Esophagus squamous epithelium (tissue), 5 donors: Measurements from ENCODE around the gene FBXL7. TPM values are rescaled to one million over a fixed set of nuclear protein-coding genes. Genes with fewer than 3 reads are reported as not detected.

Source experiments
- DNase-seq: peaks from one replicate; lab custom pipeline; 2025; lab: John Stamatoyannopoulos, UW
- H3K27ac ChIP-seq, 4 donors: fragments of 200-600 bp; sonication (generic); one replicate each; pipeline ENCODE4 v1.5.1; 2016 to 2019; ENCODE audit warnings: mild to moderate bottlenecking in 1 of 4
- H3K27me3 ChIP-seq, 4 donors: fragments of 200-600 bp; sonication (generic); 1 replicate in 3 of 4; 2 replicates in 1 of 4; pipeline versions ENCODE4 v1.5.1 to v1.6.0; 2017 to 2021; ENCODE audit warnings: antibody characterized with exemption in 1 of 4
- H3K36me3 ChIP-seq, 3 donors: fragments of 200-600 bp; sonication (generic); one replicate each; pipeline ENCODE4 v1.5.1; 2016 to 2019
- H3K4me1 ChIP-seq, 3 donors: fragments of 200-600 bp; sonication (generic); one replicate each; pipeline ENCODE4 v1.5.1; 2017 to 2019
- H3K4me3 ChIP-seq, 4 donors: fragments of 200-600 bp; sonication (generic); 1 replicate in 3 of 4; 2 replicates in 1 of 4; pipeline ENCODE4 v1.5.1; 2016 to 2019; ENCODE audit warnings: mild to moderate bottlenecking in 2 of 4, moderate library complexity in 1 of 4
- H3K9me3 ChIP-seq, 3 donors: fragments of 200-600 bp; sonication (generic); one replicate each; pipeline ENCODE4 v1.5.1; 2016 to 2019
- POLR2A ChIP-seq, 4 donors: fragments of 450-650 bp; IDR thresholded peaks; one replicate each; pipeline ENCODE4 v1.6.1; 2017; ENCODE audit warnings: antibody characterized with exemption in 4 of 4, mild to moderate bottlenecking in 4 of 4, moderate library complexity in 3 of 4
- WGBS, 2 donors: methylation state at CpG; one replicate each; pipeline ENCODE4 v1.1.5; 2018; 5-methylcytosine and 5-hydroxymethylcytosine counted together
- intact Hi-C: fragments of 100-400 bp; cut with DNase I; formaldehyde crosslinking; loops from one replicate; pipeline ENCODE4 v1.15.0; 2022
- total RNA-seq, 4 donors: library from RNA; depleted of rRNA; stranded (reverse); fragments of >200 nt; gene quantifications; one replicate each; pipeline ENCODE4 v1.1.0, GENCODE V29; 2016
- TF ChIP-seq, protein P1 (sequence below), 6 experiments: fragments of 450-650 bp in 4 of 6; fragments of 200-600 bp in 2 of 6; sonication (generic) in 2 of 6; IDR thresholded peaks; one replicate each; pipeline ENCODE4 v1.5.1; 2016 to 2019; ENCODE audit warnings: antibody characterized with exemption in 6 of 6, mild to moderate bottlenecking in 4 of 6, moderate library complexity in 4 of 6
- donor health status: DM: yes; HTN: yes; CAD: no.

FBXL7 gene
- total RNA-seq, 4 donors from 2014 or later, result 0.68 to 15.1 (median 2.8) TPM

DNA sequence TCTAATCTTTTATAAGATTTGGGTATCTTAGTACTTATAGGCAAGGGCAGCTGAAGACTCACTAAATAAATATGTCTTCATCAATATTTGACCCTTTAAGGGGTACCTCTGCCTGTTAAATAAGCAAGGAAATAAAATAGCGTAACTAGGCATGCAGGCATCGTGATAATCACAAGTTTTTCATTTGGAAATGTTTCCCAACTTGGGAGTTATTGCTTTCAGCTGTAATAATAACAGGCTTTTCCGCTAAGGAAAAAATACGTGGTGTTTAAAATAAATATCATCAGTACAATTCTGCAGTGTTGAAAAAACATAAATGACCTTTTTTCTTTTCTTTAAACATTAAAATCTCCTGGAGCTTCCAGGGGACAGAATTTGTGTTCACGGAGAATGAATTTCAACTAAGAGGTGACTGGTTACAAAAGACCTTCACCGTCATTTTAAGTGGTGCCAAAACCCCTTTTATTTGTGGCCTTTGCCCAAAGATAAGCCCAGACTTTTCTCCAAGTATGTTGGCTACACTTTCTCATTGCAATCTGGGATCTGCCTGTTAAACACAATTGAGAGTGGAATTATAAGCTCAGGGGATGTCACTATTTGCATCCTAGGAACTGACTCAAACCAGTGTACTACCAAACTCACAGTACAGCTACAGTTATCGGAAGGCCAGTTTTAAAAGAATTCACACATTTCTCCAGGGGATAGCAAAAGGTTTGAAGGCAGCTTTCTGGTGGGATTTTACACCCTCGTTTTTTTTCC lies 218.6 kb downstream of the FBXL7 start:
- no peak for DNase-seq
- H3K4me3 ChIP-seq, result no peak overlapping the region
- intact Hi-C loops, result no loop called here
- TF ChIP-seq POLR2A (IDR thresholded peaks at IDR 0.05), result no peak
- TF ChIP-seq, protein P1, sequence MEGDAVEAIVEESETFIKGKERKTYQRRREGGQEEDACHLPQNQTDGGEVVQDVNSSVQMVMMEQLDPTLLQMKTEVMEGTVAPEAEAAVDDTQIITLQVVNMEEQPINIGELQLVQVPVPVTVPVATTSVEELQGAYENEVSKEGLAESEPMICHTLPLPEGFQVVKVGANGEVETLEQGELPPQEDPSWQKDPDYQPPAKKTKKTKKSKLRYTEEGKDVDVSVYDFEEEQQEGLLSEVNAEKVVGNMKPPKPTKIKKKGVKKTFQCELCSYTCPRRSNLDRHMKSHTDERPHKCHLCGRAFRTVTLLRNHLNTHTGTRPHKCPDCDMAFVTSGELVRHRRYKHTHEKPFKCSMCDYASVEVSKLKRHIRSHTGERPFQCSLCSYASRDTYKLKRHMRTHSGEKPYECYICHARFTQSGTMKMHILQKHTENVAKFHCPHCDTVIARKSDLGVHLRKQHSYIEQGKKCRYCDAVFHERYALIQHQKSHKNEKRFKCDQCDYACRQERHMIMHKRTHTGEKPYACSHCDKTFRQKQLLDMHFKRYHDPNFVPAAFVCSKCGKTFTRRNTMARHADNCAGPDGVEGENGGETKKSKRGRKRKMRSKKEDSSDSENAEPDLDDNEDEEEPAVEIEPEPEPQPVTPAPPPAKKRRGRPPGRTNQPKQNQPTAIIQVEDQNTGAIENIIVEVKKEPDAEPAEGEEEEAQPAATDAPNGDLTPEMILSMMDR (IDR thresholded peaks at IDR 0.05), result no peak
- H3K9me3 ChIP-seq, result no peaks in the 10 kb centered on the region
- no peak overlapping the region for H3K27ac ChIP-seq
- H3K36me3 ChIP-seq, result no peaks in the 10 kb centered on the region
- peaks cover 0 to 29% (median 0%) of the 10 kb centered on the region in 3 donors for H3K4me1 ChIP-seq
- no peaks in the 10 kb centered on the region for H3K27me3 ChIP-seq
- 52 to 54% methylated on average over 8 of the region's 8 CpGs for WGBS, 2 donors

DNA sequence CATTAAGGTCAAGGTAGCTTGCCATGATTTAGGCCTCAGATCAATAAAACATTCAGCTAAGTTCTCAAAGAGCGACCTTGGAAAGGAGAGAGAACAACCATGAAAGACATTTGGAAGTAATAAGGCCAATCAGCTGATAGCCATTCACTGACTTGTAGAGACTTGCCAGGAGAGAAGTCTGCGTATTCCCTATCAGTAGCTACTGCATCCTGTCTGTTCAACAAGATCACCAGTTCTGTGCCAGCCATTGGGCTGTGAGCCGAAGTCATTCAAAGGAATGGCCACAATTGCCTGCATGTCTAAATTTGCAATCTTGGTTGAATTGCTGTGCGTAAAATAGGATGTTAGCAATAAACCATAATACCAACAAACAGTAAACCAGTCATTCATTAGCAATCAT lies 219.8 kb downstream of the FBXL7 start:
- no peak for DNase-seq
- TF ChIP-seq, protein P1 (IDR thresholded peaks at IDR 0.05), result no peak
- TF ChIP-seq POLR2A (IDR thresholded peaks at IDR 0.05), result no peak
- no peaks in the 10 kb centered on the region for H3K27me3 ChIP-seq
- intact Hi-C loops, result no loop called here
- peaks cover 0 to 29% (median 0%) of the 10 kb centered on the region in 3 donors for H3K4me1 ChIP-seq
- H3K36me3 ChIP-seq, result no peaks in the 10 kb centered on the region
- no peak overlapping the region for H3K4me3 ChIP-seq
- H3K27ac ChIP-seq, result no peak overlapping the region
- WGBS, 2 donors, result 36 to 43% methylated on average over 4 of the region's 4 CpGs
- peaks cover 0 to 1% (median 0%) of the 10 kb centered on the region in 3 donors for H3K9me3 ChIP-seq

DNA sequence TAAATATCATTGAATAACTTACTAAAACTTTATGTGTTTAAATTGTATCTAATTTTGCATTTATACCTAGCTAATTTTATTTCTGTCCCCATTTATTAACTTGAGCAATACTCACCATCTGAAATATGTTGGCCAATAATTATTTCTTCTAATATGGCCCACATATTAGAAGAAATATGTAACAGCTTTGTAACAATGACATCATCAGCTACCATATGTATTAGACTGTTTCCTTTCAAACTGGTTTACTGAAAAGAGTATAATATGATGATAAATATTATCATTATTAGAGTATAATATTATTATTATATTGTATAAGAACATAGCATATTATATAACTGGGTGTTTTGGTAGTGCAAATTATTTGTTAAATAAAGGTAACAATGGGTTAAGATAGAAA lies 220.5 kb downstream of the FBXL7 start:
- DNase-seq, result no peak
- peaks cover 0 to 29% (median 0%) of the 10 kb centered on the region in 3 donors for H3K4me1 ChIP-seq
- intact Hi-C loops, result no loop called here
- H3K27ac ChIP-seq, result no peak overlapping the region
- TF ChIP-seq POLR2A (IDR thresholded peaks at IDR 0.05), result no peak
- TF ChIP-seq, protein P1 (IDR thresholded peaks at IDR 0.05), result no peak
- H3K27me3 ChIP-seq, result no peaks in the 10 kb centered on the region
- H3K4me3 ChIP-seq, result no peak overlapping the region
- H3K9me3 ChIP-seq, result peaks cover 0 to 9% (median 4%) of the 10 kb centered on the region in 3 donors
- H3K36me3 ChIP-seq, result no peaks in the 10 kb centered on the region

DNA sequence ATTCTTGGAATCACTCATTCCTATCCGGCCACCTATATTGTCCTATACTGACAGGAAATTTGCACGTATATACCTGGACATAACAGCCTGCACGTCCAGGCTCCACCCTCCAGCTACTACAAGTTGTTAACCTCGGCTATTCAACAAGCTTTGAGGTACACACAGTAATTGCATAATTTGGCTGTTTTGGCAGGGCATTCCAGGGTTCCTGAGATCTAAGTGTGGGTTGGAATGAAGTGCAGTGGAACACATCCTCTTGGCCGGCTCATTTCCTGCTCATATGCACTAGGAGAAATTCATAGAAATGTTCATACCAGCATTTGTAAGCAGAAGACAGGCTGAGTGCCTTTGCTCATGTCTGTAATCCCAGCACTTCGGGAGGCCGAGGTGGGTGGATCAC lies 222.3 kb downstream of the FBXL7 start:
- H3K9me3 ChIP-seq, result peaks cover 0 to 22% (median 10%) of the 10 kb centered on the region in 3 donors
- no peak overlapping the region for H3K4me3 ChIP-seq
- no peaks in the 10 kb centered on the region for H3K36me3 ChIP-seq
- no peak for DNase-seq
- H3K27me3 ChIP-seq, result no peaks in the 10 kb centered on the region
- intact Hi-C loops, result no loop called here
- peaks cover 0 to 19% (median 0%) of the 10 kb centered on the region in 3 donors for H3K4me1 ChIP-seq
- no peak overlapping the region for H3K27ac ChIP-seq
- 79 to 84% methylated on average over 6 to 7 of the region's 7 CpGs for WGBS, 2 donors
- no peak for TF ChIP-seq POLR2A (IDR thresholded peaks at IDR 0.05)
- TF ChIP-seq, protein P1 (IDR thresholded peaks at IDR 0.05), result no peak

DNA sequence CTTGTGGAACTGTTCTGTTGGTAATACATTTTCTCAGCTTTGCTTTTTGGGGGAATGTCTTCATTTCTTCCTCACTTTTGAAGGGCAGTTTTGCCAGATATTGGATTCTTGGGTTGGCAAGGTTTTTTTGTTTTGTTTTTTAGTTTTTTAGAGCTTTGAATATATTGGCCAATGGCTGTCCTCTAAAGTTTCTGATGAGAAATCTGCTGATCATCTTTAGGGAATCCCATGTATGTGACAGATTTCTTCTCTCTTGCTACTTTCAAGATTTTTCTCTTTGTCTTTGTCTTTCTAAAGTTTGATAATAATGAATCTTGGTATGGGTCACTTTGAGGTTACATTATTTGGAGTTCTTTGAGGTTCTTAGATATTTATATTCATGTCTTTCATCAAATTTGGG lies 227.4 kb downstream of the FBXL7 start:
- no peak overlapping the region for H3K4me3 ChIP-seq
- H3K27ac ChIP-seq, result no peak overlapping the region
- intact Hi-C loops, result no loop called here
- no peaks in the 10 kb centered on the region for H3K36me3 ChIP-seq
- H3K4me1 ChIP-seq, result no peaks in the 10 kb centered on the region
- no peaks in the 10 kb centered on the region for H3K27me3 ChIP-seq
- no peak for TF ChIP-seq POLR2A (IDR thresholded peaks at IDR 0.05)
- TF ChIP-seq, protein P1 (IDR thresholded peaks at IDR 0.05), result no peak
- peaks cover 0 to 33% (median 16%) of the 10 kb centered on the region in 3 donors for H3K9me3 ChIP-seq
- DNase-seq, result no peak
